ENCODE measurements around the gene EPHX1. TPM values are rescaled to one million over a fixed set of nuclear protein-coding genes. Genes with fewer than 3 reads are reported as not detected.

EPHX1 gene
- total and polyA plus RNA-seq, 12 donors = 251 to 3,548 (median 1,658) TPM

- peak; percentile 81 to 96 (median 91) for DNase-seq
- H3K4me1 ChIP-seq (replicated peaks in 1 of 2) = peaks cover 20 to 65% of the 10 kb centered on the region in 2 donors
These were observed 42.8 kb upstream of the EPHX1 start for GRCh38 chr1:225766967-225767633.

GRCh38 chr1:225767634-225768540 lies 42.0 kb upstream of the EPHX1 start:
- TF ChIP-seq CTCF (IDR thresholded peaks at IDR 0.05) (no peak), POLR2A (IDR thresholded peaks at IDR 0.05) (no peak)
- DNase-seq = peak; percentile 57 to 81 (median 78)
- peak overlapping the region; percentile 40 to 97 (median 68) for H3K27ac ChIP-seq
- WGBS, 4 donors = 52 to 73% (median 60%) methylated on average over 7 to 17 of the region's 17 CpGs
- intact Hi-C loops (cut with DNase I) = loop anchor here in 1 of 2 donors (10.0 kb wide), 1 partner anchor 113 kb away; the partner anchor contains the start of gene ENAH
- no peaks in the 10 kb centered on the region for H3K9me3 ChIP-seq (replicated peaks in 1 of 3)
- no peak overlapping the region for H3K4me3 ChIP-seq
- H3K4me1 ChIP-seq (replicated peaks in 1 of 2) = peaks cover 23 to 73% of the 10 kb centered on the region in 2 donors
- no peaks in the 10 kb centered on the region for H3K27me3 ChIP-seq
- H3K36me3 ChIP-seq (replicated peaks in 1 of 2) = no peaks in the 10 kb centered on the region

More at GRCh38 chr1:225766967-225767633, 42.8 kb upstream of the EPHX1 start:
- no peak overlapping the region for H3K4me3 ChIP-seq
- intact Hi-C loops (cut with DNase I) = loop anchor here in 1 of 2 donors (10.0 kb wide), 1 partner anchor 112 kb away; the partner anchor contains the start of gene ENAH
- 22 to 31% (median 27%) methylated on average over 8 of the region's 8 CpGs for WGBS, 4 donors
- TF ChIP-seq CTCF (IDR thresholded peaks at IDR 0.05) (peak in 2 of 6 experiments; percentile 3 to 19), POLR2A (IDR thresholded peaks at IDR 0.05) (peak in 1 of 2 donors; percentile 60)
- no peaks in the 10 kb centered on the region for H3K27me3 ChIP-seq
- H3K36me3 ChIP-seq (replicated peaks in 1 of 2) = no peaks in the 10 kb centered on the region
- H3K27ac ChIP-seq = peak overlapping the region; percentile 40 to 97 (median 68)
- no peaks in the 10 kb centered on the region for H3K9me3 ChIP-seq (replicated peaks in 1 of 3)

- intact Hi-C loops (cut with DNase I) = loop anchor here in 1 of 2 donors (10.0 kb wide), 1 partner anchor 114 kb away; the partner anchor contains the start of gene ENAH
- H3K4me1 ChIP-seq (replicated peaks in 1 of 2) = peaks cover 21 to 69% of the 10 kb centered on the region in 2 donors
- DNase-seq = peak in 2 of 7 donors; percentile 11 to 48
- peak overlapping the region in 2 of 5 donors; percentile 93 to 97 for H3K27ac ChIP-seq
- 85 to 89% (median 88%) methylated on average over 9 of the region's 9 CpGs for whole genome bisulfite sequencing, 4 donors
- no peaks in the 10 kb centered on the region for H3K27me3 ChIP-seq
- no peak overlapping the region for H3K4me3 ChIP-seq
- H3K9me3 ChIP-seq (replicated peaks in 1 of 3) = no peaks in the 10 kb centered on the region
- H3K36me3 ChIP-seq (replicated peaks in 1 of 2) = no peaks in the 10 kb centered on the region
- TF ChIP-seq POLR2A (IDR thresholded peaks at IDR 0.05) = no peak
- TF ChIP-seq CTCF (IDR thresholded peaks at IDR 0.05) = no peak
These were observed 41.1 kb upstream of the EPHX1 start for GRCh38 chr1:225768662-225769426.

Measured in adrenal gland (tissue), 12 donors.